ENCODE measurements around the gene ZNF391. TPM values are rescaled to one million over a fixed set of nuclear protein-coding genes. Genes with fewer than 3 reads are reported as not detected.

Gene ZNF391
- total RNA-seq, 1 donor from 2014 or later = 0.75 TPM

DNA sequence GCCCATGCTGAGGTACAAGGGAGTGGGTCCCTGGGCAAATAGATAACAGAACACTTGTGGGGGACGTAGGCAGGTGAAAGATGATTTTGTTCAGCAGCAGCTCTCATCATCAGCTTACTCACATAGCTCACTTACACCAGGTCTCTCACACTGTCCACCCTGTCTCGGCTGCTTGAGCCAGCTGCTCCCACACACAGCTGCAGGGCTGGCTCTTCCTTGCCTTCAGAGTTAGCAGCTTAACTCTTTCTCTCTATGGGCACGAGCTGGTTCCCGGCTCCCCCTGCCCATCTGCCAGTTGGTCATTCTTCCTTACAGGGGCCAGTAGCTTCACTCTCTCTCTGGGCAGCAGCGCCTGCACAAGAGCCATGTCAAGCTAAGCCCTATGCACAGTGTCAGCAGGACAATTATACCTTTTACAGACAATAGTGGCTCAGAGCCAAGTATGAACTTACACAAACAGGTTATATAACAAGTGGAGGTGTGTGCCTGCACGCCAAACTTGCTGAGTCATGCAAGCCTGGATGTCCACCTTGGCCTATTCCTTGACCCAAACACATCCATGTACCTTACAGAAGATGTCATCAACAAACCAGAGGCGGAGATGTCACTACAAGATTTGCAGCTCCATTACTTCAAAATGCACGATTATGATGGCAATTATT is 18.7 kb downstream of the ZNF391 start:
- H3K4me3 ChIP-seq = no peak overlapping the region
- TF ChIP-seq, protein P1, sequence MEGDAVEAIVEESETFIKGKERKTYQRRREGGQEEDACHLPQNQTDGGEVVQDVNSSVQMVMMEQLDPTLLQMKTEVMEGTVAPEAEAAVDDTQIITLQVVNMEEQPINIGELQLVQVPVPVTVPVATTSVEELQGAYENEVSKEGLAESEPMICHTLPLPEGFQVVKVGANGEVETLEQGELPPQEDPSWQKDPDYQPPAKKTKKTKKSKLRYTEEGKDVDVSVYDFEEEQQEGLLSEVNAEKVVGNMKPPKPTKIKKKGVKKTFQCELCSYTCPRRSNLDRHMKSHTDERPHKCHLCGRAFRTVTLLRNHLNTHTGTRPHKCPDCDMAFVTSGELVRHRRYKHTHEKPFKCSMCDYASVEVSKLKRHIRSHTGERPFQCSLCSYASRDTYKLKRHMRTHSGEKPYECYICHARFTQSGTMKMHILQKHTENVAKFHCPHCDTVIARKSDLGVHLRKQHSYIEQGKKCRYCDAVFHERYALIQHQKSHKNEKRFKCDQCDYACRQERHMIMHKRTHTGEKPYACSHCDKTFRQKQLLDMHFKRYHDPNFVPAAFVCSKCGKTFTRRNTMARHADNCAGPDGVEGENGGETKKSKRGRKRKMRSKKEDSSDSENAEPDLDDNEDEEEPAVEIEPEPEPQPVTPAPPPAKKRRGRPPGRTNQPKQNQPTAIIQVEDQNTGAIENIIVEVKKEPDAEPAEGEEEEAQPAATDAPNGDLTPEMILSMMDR (IDR thresholded peaks at IDR 0.05) = no peak
- intact Hi-C loops (cut with DNase I) = no loop called here
- no peaks in the 10 kb centered on the region for H3K36me3 ChIP-seq
- H3K9me3 ChIP-seq = peaks cover 0 to 14% of the 10 kb centered on the region in 2 donors
- H3K27me3 ChIP-seq = no peaks in the 10 kb centered on the region
- no peak overlapping the region for H3K27ac ChIP-seq
- DNase-seq (ENCODE audit: low spot score in 2 of 2) = no peak
- no peaks in the 10 kb centered on the region for H3K4me1 ChIP-seq

DNA sequence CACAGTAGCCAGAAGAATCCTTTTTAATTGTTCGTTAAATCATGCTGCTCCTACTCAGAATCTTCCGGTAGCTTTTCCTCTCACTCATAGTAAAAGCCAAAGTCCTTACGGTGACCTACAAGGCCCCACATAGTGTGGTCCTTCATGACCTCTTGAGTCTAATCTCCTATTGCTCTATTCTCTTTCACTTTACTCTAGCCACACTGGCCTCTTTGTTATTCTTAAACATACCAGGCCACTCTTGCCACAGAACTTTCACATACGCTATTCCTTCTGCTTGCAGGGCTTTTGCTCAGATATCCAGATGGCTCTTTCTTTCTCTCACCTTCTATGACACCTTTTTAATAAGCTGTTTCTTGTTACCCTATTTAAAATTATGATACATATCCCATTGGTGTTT is 25.7 kb downstream of the ZNF391 start:
- no peak for DNase-seq (ENCODE audit: low spot score in 2 of 2)
- H3K27me3 ChIP-seq = no peaks in the 10 kb centered on the region
- H3K36me3 ChIP-seq = no peaks in the 10 kb centered on the region
- no peak overlapping the region for H3K27ac ChIP-seq
- no peaks in the 10 kb centered on the region for H3K4me1 ChIP-seq
- no peaks in the 10 kb centered on the region for H3K9me3 ChIP-seq
- TF ChIP-seq, protein P1 (IDR thresholded peaks at IDR 0.05) = no peak
- intact Hi-C loops (cut with DNase I) = no loop called here
- no peak overlapping the region for H3K4me3 ChIP-seq

DNA sequence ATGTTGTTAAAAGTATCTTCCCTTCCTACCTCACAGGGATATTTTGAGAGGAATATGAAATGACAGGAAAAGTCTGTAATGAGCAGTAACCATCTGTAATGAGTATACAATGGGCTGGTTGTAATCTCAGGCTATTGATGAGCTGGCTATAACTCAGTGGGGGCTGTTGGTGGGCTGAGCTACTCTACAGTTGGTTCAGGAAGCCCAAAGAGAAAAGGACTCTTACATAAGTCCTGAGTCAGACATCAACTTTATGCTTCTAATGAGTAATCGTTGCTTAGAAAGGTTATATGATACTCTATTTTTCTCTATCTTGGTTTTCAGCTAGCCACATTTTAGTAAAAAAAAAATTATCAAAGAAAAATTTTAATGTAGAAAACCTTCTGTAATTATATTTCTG is 26.4 kb downstream of the ZNF391 start:
- intact Hi-C loops (cut with DNase I) = no loop called here

DNA sequence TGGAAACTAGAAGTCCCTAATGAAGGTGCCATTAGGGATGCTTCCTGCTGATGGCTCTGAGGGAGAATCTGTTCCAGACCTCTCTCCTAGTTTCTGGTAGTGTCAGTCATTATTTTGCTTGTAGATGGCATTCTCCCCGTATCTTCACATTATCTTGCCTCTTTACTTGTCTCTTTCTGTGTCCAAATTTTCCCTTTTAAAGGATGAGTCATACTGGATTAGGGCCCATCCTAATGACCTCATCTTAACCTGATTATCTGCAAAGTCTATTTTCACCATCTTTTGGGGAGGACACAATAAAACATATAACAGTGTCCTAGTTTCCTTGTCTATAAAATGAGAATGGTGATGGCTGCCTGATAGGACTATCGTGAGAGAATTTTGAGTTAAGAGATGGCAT is 27.3 kb downstream of the ZNF391 start:
- Histone ChIP-seq H3K4me1 (no peaks in the 10 kb centered on the region), H3K27ac (no peak overlapping the region), H3K36me3 (no peaks in the 10 kb centered on the region), H3K9me3 (no peaks in the 10 kb centered on the region), H3K4me3 (no peak overlapping the region), H3K27me3 (no peaks in the 10 kb centered on the region)
- TF ChIP-seq, protein P1 (IDR thresholded peaks at IDR 0.05) = no peak
- DNase-seq (ENCODE audit: low spot score in 2 of 2) = no peak
- intact Hi-C loops (cut with DNase I) = no loop called here

More for the DNA sequence above, 26.4 kb downstream of the ZNF391 start:
- Histone ChIP-seq H3K36me3 (no peaks in the 10 kb centered on the region), H3K4me1 (no peaks in the 10 kb centered on the region), H3K4me3 (no peak overlapping the region), H3K9me3 (no peaks in the 10 kb centered on the region), H3K27me3 (no peaks in the 10 kb centered on the region), H3K27ac (no peak overlapping the region)
- no peak for DNase-seq (ENCODE audit: low spot score in 2 of 2)
- TF ChIP-seq, protein P1 (IDR thresholded peaks at IDR 0.05) = no peak

DNA sequence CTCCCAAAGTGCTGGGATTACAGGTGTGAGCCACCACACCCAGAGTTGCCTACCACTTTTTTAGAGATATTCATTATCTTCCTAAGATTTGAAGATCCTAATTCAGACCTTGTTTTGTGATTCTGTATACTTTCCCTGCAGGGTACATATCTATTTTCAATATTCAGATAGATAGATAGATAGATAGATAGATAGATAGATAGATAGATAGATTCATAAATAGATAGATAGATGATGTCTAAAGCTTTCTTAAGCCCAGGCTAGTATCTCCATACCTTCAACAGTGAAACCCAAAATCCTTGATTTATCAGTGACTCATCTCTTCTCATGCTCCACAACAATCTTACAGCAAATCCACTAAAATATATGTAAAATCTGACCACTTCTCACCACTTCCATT is 30.8 kb downstream of the ZNF391 start:
- intact Hi-C loops (cut with DNase I) = no loop called here
- DNase-seq (ENCODE audit: low spot score in 2 of 2) = no peak
- Histone ChIP-seq H3K36me3 (no peaks in the 10 kb centered on the region), H3K4me1 (no peaks in the 10 kb centered on the region), H3K27me3 (no peaks in the 10 kb centered on the region), H3K9me3 (no peaks in the 10 kb centered on the region), H3K4me3 (no peak overlapping the region), H3K27ac (no peak overlapping the region)
- TF ChIP-seq, protein P1 (IDR thresholded peaks at IDR 0.05) = no peak

All from ascending aorta (tissue), 2 donors.